Spleen (tissue), 7 donors: ENCODE measurements around the gene ZNF207.

Experiments used
- POLR2A ChIP-seq, 3 donors: fragments of 450-650 bp; IDR thresholded peaks; one replicate each; pipeline ENCODE4 v1.5.1; 2017; ENCODE audit warnings: antibody characterized with exemption in 3 of 3, mild to moderate bottlenecking in 1 of 3
- TF ChIP-seq, protein P1 (sequence below), 11 experiments: fragments of 200-600 bp in 7 of 11; fragments of 450-650 bp in 4 of 11; sonication (generic) in 4 of 11; IDR thresholded peaks in 8 of 11; conservative IDR thresholded peaks in 3 of 11; 1 replicate in 7 of 11; 2 replicates in 4 of 11; pipeline versions ENCODE4 v1.4.0 to v1.8.0; 2016 to 2021; ENCODE audit warnings: antibody characterized with exemption in 11 of 11, inconsistent platforms in 4 of 11, mild to moderate bottlenecking in 1 of 11
- donor health status: DM: no; HTN: no; CAD: no; lungs with moderate emphysema.
- donor health status: DM: no; HTN: no; CAD: no.
- donor health status: DM: no; HTN: no; CAD: no.

DNA sequence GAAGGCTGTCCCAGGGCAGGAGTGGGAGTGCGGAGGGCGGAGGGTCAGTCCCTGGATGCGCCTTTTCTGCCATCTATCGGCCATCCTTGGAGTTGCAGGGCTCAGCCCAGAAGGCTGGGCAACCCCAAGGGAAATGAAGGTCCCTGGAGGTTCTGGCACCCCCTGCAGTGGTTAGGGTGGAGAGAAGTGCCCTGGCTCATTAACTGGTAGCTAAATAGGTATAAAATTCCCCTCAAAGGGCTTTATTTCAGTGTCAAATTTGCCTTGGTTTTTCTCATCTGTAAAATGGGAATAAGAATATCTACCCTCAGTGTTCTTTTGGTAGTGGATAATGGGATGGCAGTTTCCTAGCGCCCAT, 30.4 kb upstream of the ZNF207 start:
- no peak for TF ChIP-seq POLR2A (IDR thresholded peaks at IDR 0.05)
- TF ChIP-seq, protein P1, sequence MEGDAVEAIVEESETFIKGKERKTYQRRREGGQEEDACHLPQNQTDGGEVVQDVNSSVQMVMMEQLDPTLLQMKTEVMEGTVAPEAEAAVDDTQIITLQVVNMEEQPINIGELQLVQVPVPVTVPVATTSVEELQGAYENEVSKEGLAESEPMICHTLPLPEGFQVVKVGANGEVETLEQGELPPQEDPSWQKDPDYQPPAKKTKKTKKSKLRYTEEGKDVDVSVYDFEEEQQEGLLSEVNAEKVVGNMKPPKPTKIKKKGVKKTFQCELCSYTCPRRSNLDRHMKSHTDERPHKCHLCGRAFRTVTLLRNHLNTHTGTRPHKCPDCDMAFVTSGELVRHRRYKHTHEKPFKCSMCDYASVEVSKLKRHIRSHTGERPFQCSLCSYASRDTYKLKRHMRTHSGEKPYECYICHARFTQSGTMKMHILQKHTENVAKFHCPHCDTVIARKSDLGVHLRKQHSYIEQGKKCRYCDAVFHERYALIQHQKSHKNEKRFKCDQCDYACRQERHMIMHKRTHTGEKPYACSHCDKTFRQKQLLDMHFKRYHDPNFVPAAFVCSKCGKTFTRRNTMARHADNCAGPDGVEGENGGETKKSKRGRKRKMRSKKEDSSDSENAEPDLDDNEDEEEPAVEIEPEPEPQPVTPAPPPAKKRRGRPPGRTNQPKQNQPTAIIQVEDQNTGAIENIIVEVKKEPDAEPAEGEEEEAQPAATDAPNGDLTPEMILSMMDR (IDR thresholded peaks at IDR 0.05 in 8 of 11, conservative IDR thresholded peaks at IDR 0.05 in 3 of 11): peak; percentile 89 to 97 (median 96)
